Mesendoderm (in vitro differentiated cells): Measurements from ENCODE around the gene ITGB3.

ENCODE experiments used
- DNase-seq: peaks from one replicate; pipeline ENCODE4 v3.0.0; 2013
- H2AK5ac ChIP-seq: 2 replicates; pipeline ENCODE4 v1.6.1; 2013; ENCODE audit warnings: low read length, inconsistent platforms
- H2BK120ac ChIP-seq: 2 replicates; pipeline ENCODE4 v1.6.1; 2013; ENCODE audit warnings: low read depth, mild to moderate bottlenecking, low read length, moderate library complexity, mixed read lengths
- H2BK15ac ChIP-seq: replicated peaks from 2 replicates; pipeline ENCODE4 v1.6.1; 2013; ENCODE audit warnings: low read depth, mild to moderate bottlenecking, moderate library complexity
- H2BK5ac ChIP-seq: 2 replicates; pipeline ENCODE4 v1.6.1; 2013; ENCODE audit warnings: low read length, inconsistent platforms
- H3K18ac ChIP-seq: 2 replicates; pipeline ENCODE4 v1.6.1; 2013; ENCODE audit warnings: mild to moderate bottlenecking, low read length, mixed read lengths
- H3K23ac ChIP-seq: one replicate; pipeline ENCODE4 v1.6.1; 2013; ENCODE audit warnings: low read length
- H3K27ac ChIP-seq: 2 replicates; pipeline ENCODE4 v1.5.1; 2013; ENCODE audit warnings: low read depth, mild to moderate bottlenecking, inconsistent platforms, low read length, moderate library complexity
- H3K27me3 ChIP-seq: 2 replicates; pipeline ENCODE4 v1.6.1; 2013; ENCODE audit warnings: low read length, control low read depth, mild to moderate bottlenecking, inconsistent platforms; ENCODE audit not compliant: insufficient read depth, poor library complexity
- H3K36me3 ChIP-seq: 2 replicates; pipeline ENCODE4 v1.6.1; 2013; ENCODE audit warnings: low read length, inconsistent platforms; ENCODE audit not compliant: control insufficient read depth, insufficient read depth
- H3K4ac ChIP-seq: one replicate; pipeline ENCODE4 v1.6.1; 2013; ENCODE audit warnings: low read depth, mild to moderate bottlenecking, low read length, moderate library complexity
- H3K4me1 ChIP-seq: 2 replicates; pipeline ENCODE4 v1.6.1; 2013; ENCODE audit warnings: low read depth, low read length, inconsistent platforms; ENCODE audit not compliant: control insufficient read depth
- H3K4me2 ChIP-seq: 2 replicates; pipeline ENCODE4 v1.6.1; 2013; ENCODE audit warnings: low read length
- H3K4me3 ChIP-seq: 2 replicates; pipeline ENCODE4 v1.5.1; 2013; ENCODE audit warnings: mild to moderate bottlenecking, low read length
- H3K56ac ChIP-seq: one replicate; pipeline ENCODE4 v1.6.1; 2013; ENCODE audit warnings: low read length
- H3K79me1 ChIP-seq: 2 replicates; pipeline ENCODE4 v1.6.1; 2013; ENCODE audit warnings: low read length, inconsistent platforms
- H3K79me2 ChIP-seq: 2 replicates; pipeline ENCODE4 v1.6.1; 2013; ENCODE audit warnings: mild to moderate bottlenecking, low read length; ENCODE audit not compliant: control insufficient read depth, insufficient read depth
- H3K9ac ChIP-seq: 2 replicates; pipeline ENCODE4 v1.6.1; 2013; ENCODE audit warnings: low read length, inconsistent platforms
- H4K5ac ChIP-seq: one replicate; pipeline ENCODE4 v1.6.1; 2013; ENCODE audit warnings: low read length
- H4K8ac ChIP-seq: one replicate; pipeline ENCODE4 v1.6.1; 2013; ENCODE audit warnings: low read depth, mild to moderate bottlenecking, control low read depth, low read length, moderate library complexity
- WGBS: extraction: QIAGEN DNeasy Blood & Tissue Kit; methylation state at CpG from one replicate; pipeline ENCODE4 v1.1.7; 2013; ENCODE audit warnings: low lambda C conversion rate, missing lambda C conversion rate; ENCODE audit not compliant: insufficient coverage; ENCODE audit errors: extremely low coverage; 5-methylcytosine and 5-hydroxymethylcytosine counted together

The ITGB3 gene

GRCh38 chr17:47237841-47238240 is 15.8 kb upstream of the ITGB3 start:
- H2BK120ac ChIP-seq: no peak overlapping the region
- H3K4me3 ChIP-seq: no peak overlapping the region

GRCh38 chr17:47238321-47239010 is 15.2 kb upstream of the ITGB3 start:
- H2BK5ac ChIP-seq: no peak overlapping the region
- no peak overlapping the region for H3K56ac ChIP-seq
- H4K5ac ChIP-seq: no peak overlapping the region
- H2AK5ac ChIP-seq: no peak overlapping the region
- H3K27me3 ChIP-seq: no peaks in the 10 kb centered on the region
- H3K4ac ChIP-seq: no peak overlapping the region
- no peaks in the 10 kb centered on the region for H3K79me2 ChIP-seq
- no peak overlapping the region for H3K4me3 ChIP-seq
- H3K23ac ChIP-seq: no peak overlapping the region
- no peak overlapping the region for H2BK15ac ChIP-seq
- no peak overlapping the region for H3K9ac ChIP-seq
- no peak overlapping the region for H3K27ac ChIP-seq
- H4K8ac ChIP-seq: no peak overlapping the region
- no peaks in the 10 kb centered on the region for H3K79me1 ChIP-seq
- WGBS: no CpG with 5 or more reads among the region's 29 CpGs
- no peaks in the 10 kb centered on the region for H3K36me3 ChIP-seq
- H3K18ac ChIP-seq: no peak overlapping the region
- no peaks in the 10 kb centered on the region for H3K4me1 ChIP-seq
- no peak overlapping the region for H3K4me2 ChIP-seq
- no peak for DNase-seq
- no peak overlapping the region for H2BK120ac ChIP-seq

More at GRCh38 chr17:47237841-47238240, 15.8 kb upstream of the ITGB3 start:
- WGBS: no CpG with 5 or more reads among the region's 7 CpGs
- Histone ChIP-seq H3K27ac (no peak overlapping the region), H2BK15ac (no peak overlapping the region), H4K8ac (no peak overlapping the region), H2AK5ac (no peak overlapping the region), H3K4me1 (no peaks in the 10 kb centered on the region), H2BK5ac (no peak overlapping the region), H3K56ac (no peak overlapping the region), H3K79me2 (no peaks in the 10 kb centered on the region), H3K18ac (no peak overlapping the region), H3K79me1 (no peaks in the 10 kb centered on the region), H3K23ac (peak overlapping the region; percentile 3), H3K4me2 (no peak overlapping the region), H3K9ac (no peak overlapping the region), H3K4ac (no peak overlapping the region), H3K36me3 (no peaks in the 10 kb centered on the region), H3K27me3 (no peaks in the 10 kb centered on the region), H4K5ac (no peak overlapping the region)
- DNase-seq: no peak

GRCh38 chr17:47239619-47239966 is 14.0 kb upstream of the ITGB3 start:
- H3K4me3 ChIP-seq: no peak overlapping the region
- no peak overlapping the region for H3K56ac ChIP-seq
- no peak overlapping the region for H2BK120ac ChIP-seq
- no peaks in the 10 kb centered on the region for H3K36me3 ChIP-seq
- no peaks in the 10 kb centered on the region for H3K79me1 ChIP-seq
- no peak overlapping the region for H2AK5ac ChIP-seq
- H4K5ac ChIP-seq: no peak overlapping the region
- H2BK15ac ChIP-seq: no peak overlapping the region
- no peak for DNase-seq
- no peak overlapping the region for H3K9ac ChIP-seq
- H3K18ac ChIP-seq: no peak overlapping the region
- no peak overlapping the region for H2BK5ac ChIP-seq
- no peak overlapping the region for H3K4ac ChIP-seq
- no peaks in the 10 kb centered on the region for H3K4me1 ChIP-seq
- no peak overlapping the region for H3K23ac ChIP-seq
- no peak overlapping the region for H4K8ac ChIP-seq
- H3K27ac ChIP-seq: no peak overlapping the region
- no CpG with 5 or more reads among the region's 7 CpGs for WGBS
- H3K27me3 ChIP-seq: no peaks in the 10 kb centered on the region
- no peak overlapping the region for H3K4me2 ChIP-seq
- H3K79me2 ChIP-seq: no peaks in the 10 kb centered on the region

- H2BK15ac ChIP-seq: no peak overlapping the region
- no peak overlapping the region for H3K4me2 ChIP-seq
- no peaks in the 10 kb centered on the region for H3K79me2 ChIP-seq
- no peaks in the 10 kb centered on the region for H3K27me3 ChIP-seq
- no peak overlapping the region for H2BK120ac ChIP-seq
- no peak overlapping the region for H4K5ac ChIP-seq
- peak overlapping the region; percentile 28 for H3K56ac ChIP-seq
- no peak overlapping the region for H2BK5ac ChIP-seq
- no peak for DNase-seq
- no peak overlapping the region for H3K4me3 ChIP-seq
- no peaks in the 10 kb centered on the region for H3K36me3 ChIP-seq
- no peak overlapping the region for H4K8ac ChIP-seq
- H3K4me1 ChIP-seq: no peaks in the 10 kb centered on the region
- H3K18ac ChIP-seq: no peak overlapping the region
- no peak overlapping the region for H3K9ac ChIP-seq
- no peak overlapping the region for H2AK5ac ChIP-seq
- no peaks in the 10 kb centered on the region for H3K79me1 ChIP-seq
- H3K27ac ChIP-seq: no peak overlapping the region
- H3K4ac ChIP-seq: no peak overlapping the region
- no CpG with 5 or more reads among the region's 3 CpGs for WGBS
- H3K23ac ChIP-seq: no peak overlapping the region
Observed at GRCh38 chr17:47239967-47240651, 13.5 kb upstream of the ITGB3 start.

GRCh38 chr17:47240806-47241205 is 12.8 kb upstream of the ITGB3 start:
- H2BK5ac ChIP-seq: no peak overlapping the region
- no peaks in the 10 kb centered on the region for H3K79me1 ChIP-seq
- H4K5ac ChIP-seq: no peak overlapping the region
- H3K79me2 ChIP-seq: no peaks in the 10 kb centered on the region
- no peak overlapping the region for H3K27ac ChIP-seq
- H2BK120ac ChIP-seq: no peak overlapping the region
- H2BK15ac ChIP-seq: no peak overlapping the region
- no peak overlapping the region for H3K18ac ChIP-seq
- H3K4me2 ChIP-seq: no peak overlapping the region
- H3K23ac ChIP-seq: no peak overlapping the region
- H3K4me3 ChIP-seq: no peak overlapping the region
- no peak for DNase-seq
- H3K27me3 ChIP-seq: no peaks in the 10 kb centered on the region
- H3K9ac ChIP-seq: no peak overlapping the region
- H3K36me3 ChIP-seq: no peaks in the 10 kb centered on the region
- no CpG with 5 or more reads among the region's 3 CpGs for whole genome bisulfite sequencing
- no peak overlapping the region for H3K56ac ChIP-seq
- no peak overlapping the region for H3K4ac ChIP-seq
- no peak overlapping the region for H2AK5ac ChIP-seq
- H3K4me1 ChIP-seq: no peaks in the 10 kb centered on the region
- H4K8ac ChIP-seq: no peak overlapping the region
